Eye (tissue), 1 donor: ENCODE measurements around the gene SMG5.
"Not testable (repeated sequence)": the region's sequence is repeated elsewhere in the genome, so short reads cannot be mapped to it uniquely, and the experiment has no call there.

ENCODE experiments used
- DNase-seq: peaks from one replicate; pipeline ENCODE4 v3.0.0-alpha.2; 2015

Gene SMG5

GRCh38 chr1:156244712-156245111, 37.9 kb downstream of the SMG5 start:
- no peak for DNase-seq

GRCh38 chr1:156244126-156244525, 38.5 kb downstream of the SMG5 start:
- no peak for DNase-seq

- DNase-seq = no peak
These were observed 39.9 kb downstream of the SMG5 start for GRCh38 chr1:156242738-156243137.

GRCh38 chr1:156241926-156242325, 40.7 kb downstream of the SMG5 start, which contains the start of gene BGLAP:
Gene BGLAP (plus strand): TSS chr1:156242184. CDS start chr1:156242232, 48 bp downstream.
- no peak for DNase-seq

GRCh38 chr1:156241311-156241811, 41.3 kb downstream of the SMG5 start:
- no peak for DNase-seq

- DNase-seq = no peak
These were observed 44.4 kb downstream of the SMG5 start for GRCh38 chr1:156238248-156238647.

GRCh38 chr1:156236164-156236563, 46.5 kb downstream of the SMG5 start:
- no peak for DNase-seq

GRCh38 chr1:156233426-156234127, 49.0 kb downstream of the SMG5 start:
- DNase-seq = no peak

- DNase-seq = no peak
These were observed 50.3 kb downstream of the SMG5 start for GRCh38 chr1:156232201-156232894.

- DNase-seq = no peak
These were observed 52.2 kb downstream of the SMG5 start for GRCh38 chr1:156230473-156230837.

GRCh38 chr1:156229809-156230472, 52.7 kb downstream of the SMG5 start:
- DNase-seq = no peak

- DNase-seq = no peak
These were observed 54.1 kb downstream of the SMG5 start for GRCh38 chr1:156228501-156228900.

GRCh38 chr1:156226782-156227181, 55.8 kb downstream of the SMG5 start:
- DNase-seq = no peak

- no peak for DNase-seq
These were observed 56.5 kb downstream of the SMG5 start for GRCh38 chr1:156226116-156226538.

GRCh38 chr1:156225677-156226014, 57.0 kb downstream of the SMG5 start:
- DNase-seq = no peak

GRCh38 chr1:156221986-156222692, 60.5 kb downstream of the SMG5 start:
- no peak for DNase-seq

- no peak for DNase-seq
These were observed 62.4 kb downstream of the SMG5 start for GRCh38 chr1:156220226-156220625.

GRCh38 chr1:156217871-156218270, 64.8 kb downstream of the SMG5 start:
- no peak for DNase-seq

GRCh38 chr1:156216361-156217086, 66.1 kb downstream of the SMG5 start:
- not testable (repeated sequence) for DNase-seq

GRCh38 chr1:156214024-156214748, 68.4 kb downstream of the SMG5 start:
- DNase-seq = no peak

GRCh38 chr1:156213644-156213966, 69.0 kb downstream of the SMG5 start:
- no peak for DNase-seq
